ENCODE results near the gene PRKN.

PRKN gene

DNA sequence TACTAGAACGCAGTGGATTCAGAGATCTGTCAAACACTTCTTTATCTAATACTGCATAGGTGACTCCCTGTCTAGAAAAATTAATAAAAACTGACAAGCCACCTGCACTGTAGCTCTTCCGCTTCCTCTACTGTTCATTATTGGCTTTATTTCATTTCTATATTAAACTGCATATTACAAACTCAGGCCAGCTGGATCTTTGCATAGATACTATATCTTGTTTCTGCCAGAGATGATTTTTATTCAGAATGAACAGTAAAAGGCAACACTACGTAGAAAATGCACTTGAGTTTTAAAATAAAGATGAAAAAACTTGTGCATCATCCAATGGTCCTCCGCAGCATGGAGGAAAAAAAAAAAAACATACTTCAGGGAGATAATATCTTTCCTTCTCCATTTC lies 508.3 kb downstream of the PRKN start:
- H3K4me3 ChIP-seq (ENCODE audit: low read length), result no peak overlapping the region
- no peak for DNase-seq (ENCODE audit: low read depth)
- TF ChIP-seq, protein P1, sequence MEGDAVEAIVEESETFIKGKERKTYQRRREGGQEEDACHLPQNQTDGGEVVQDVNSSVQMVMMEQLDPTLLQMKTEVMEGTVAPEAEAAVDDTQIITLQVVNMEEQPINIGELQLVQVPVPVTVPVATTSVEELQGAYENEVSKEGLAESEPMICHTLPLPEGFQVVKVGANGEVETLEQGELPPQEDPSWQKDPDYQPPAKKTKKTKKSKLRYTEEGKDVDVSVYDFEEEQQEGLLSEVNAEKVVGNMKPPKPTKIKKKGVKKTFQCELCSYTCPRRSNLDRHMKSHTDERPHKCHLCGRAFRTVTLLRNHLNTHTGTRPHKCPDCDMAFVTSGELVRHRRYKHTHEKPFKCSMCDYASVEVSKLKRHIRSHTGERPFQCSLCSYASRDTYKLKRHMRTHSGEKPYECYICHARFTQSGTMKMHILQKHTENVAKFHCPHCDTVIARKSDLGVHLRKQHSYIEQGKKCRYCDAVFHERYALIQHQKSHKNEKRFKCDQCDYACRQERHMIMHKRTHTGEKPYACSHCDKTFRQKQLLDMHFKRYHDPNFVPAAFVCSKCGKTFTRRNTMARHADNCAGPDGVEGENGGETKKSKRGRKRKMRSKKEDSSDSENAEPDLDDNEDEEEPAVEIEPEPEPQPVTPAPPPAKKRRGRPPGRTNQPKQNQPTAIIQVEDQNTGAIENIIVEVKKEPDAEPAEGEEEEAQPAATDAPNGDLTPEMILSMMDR (IDR thresholded peaks at IDR 0.05; ENCODE audit: insufficient read depth, low read depth, low read length, missing control alignments), result no peak

DNA sequence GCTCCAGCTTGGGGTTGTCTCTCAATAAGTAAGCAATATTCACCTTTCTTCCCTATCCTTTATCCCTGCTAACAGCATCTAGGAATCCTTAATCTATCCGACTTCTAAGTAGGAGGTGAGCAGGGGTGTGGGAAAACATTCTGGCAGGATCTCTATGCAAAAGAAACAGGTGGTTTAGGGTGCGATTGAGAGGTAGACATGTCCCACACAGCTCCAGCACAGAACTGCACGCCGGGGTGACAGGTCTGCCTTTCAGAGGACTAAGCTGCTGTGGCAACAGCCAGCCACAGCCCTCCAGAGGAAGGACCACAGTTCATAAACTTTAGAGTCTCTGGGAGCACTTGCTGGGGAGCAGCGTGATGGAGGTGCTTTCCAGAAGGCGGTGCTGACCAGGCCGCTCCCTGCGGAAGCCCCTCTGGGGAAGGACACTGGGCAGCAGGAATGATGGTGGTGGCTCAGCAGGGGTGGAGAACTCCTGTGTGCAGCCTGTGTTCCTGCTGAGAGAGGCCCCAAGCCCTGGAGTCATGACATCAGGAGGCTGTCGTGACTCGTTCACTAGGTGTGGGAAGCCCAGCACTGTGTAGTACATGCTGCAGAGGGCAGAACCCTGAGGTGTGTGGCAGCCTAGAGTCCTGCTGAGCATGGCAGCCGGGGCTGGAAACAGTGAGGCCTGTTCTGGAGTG lies 509.6 kb downstream of the PRKN start:
- no peak overlapping the region for H3K4me3 ChIP-seq (ENCODE audit: low read length)
- no peak for DNase-seq (ENCODE audit: low read depth)
- TF ChIP-seq, protein P1 (IDR thresholded peaks at IDR 0.05; ENCODE audit: insufficient read depth, low read depth, low read length, missing control alignments), result no peak

DNA sequence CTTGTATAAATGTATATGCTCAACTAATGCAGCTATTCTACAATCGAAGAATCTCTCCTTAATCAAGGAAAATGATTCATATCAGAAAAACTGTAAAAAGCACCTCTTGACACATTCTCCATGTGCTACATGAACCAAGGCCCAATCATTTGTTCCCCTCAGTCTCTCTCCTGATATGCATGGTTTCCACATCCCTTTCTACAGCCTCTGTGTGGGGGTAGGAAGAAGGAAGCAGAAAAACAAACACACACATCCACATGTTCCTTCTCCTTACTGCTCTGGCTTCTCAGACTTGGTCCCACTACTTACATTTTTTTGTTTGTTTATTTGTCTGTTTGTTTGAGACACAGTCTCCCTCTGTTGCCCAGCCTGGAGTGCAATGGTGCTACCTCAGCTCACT lies 510.5 kb downstream of the PRKN start:
- no peak overlapping the region for H3K4me3 ChIP-seq (ENCODE audit: low read length)
- DNase-seq (ENCODE audit: low read depth), result no peak

DNA sequence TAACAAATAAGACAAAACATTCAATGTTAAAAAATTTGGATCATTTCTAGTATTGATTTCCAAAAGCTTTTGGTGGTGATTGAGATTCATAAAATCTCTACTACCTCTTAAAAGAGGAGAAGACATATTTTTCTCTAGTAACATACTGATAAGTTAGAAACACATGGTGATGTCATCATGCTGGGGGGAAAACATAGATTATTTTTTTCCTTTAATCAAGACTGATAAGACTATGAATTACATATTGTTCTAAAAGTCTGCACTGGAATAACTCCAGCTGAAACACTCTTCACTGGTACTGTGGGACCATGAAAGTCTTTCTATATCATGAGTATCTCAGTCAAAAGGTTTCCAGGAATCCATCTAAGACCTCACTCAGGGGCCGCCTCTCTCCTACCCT lies 515.8 kb downstream of the PRKN start:
- H3K4me3 ChIP-seq (ENCODE audit: low read length), result no peak overlapping the region
- no peak for DNase-seq (ENCODE audit: low read depth)

More for the DNA sequence above, 510.5 kb downstream of the PRKN start:
- TF ChIP-seq, protein P1 (IDR thresholded peaks at IDR 0.05; ENCODE audit: insufficient read depth, low read depth, low read length, missing control alignments), result no peak

DNA sequence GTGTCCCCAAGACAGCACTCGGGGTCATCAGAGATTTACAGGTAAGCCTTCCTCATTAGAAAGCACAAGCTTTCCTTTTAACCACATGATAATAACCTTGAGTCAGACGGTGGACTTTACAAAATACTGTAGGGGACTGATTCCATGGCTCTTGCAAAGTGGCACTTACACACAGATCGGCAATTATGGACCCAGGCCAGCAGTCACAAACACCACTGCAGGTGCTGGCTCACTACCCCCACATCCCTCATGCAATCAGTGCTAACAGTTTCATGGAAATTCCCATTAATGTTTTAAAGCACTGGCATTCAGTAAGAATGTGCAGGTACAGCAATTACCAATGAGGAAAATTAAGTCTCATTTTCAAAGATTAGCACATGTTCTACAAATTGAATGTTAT lies 516.5 kb downstream of the PRKN start:
- H3K4me3 ChIP-seq (ENCODE audit: low read length), result no peak overlapping the region
- DNase-seq (ENCODE audit: low read depth), result no peak
- TF ChIP-seq, protein P1 (IDR thresholded peaks at IDR 0.05; ENCODE audit: insufficient read depth, low read depth, low read length, missing control alignments), result no peak

More for the DNA sequence above, 515.8 kb downstream of the PRKN start:
- TF ChIP-seq, protein P1 (IDR thresholded peaks at IDR 0.05; ENCODE audit: insufficient read depth, low read depth, low read length, missing control alignments), result no peak

DNA sequence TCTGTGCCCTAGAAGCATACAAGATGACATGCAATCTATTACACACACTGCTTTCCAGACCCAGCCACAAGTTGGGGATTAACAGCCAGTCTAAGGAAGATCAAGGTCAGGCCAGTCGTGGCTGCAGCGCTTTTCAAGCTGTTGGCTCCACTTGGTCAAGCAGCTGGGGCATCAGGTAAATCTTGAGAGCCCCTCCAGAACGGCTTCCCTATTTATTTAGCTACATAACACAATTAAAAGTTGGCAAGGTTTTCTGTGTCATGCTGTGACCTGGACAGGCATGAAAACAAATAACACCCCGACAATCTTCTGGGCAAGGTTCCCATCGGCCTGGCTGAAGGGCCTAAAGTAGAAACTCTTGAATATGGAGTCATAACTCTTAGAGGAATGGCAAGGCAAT lies 524.3 kb downstream of the PRKN start:
- DNase-seq (ENCODE audit: low read depth), result no peak
- TF ChIP-seq, protein P1 (IDR thresholded peaks at IDR 0.05; ENCODE audit: insufficient read depth, low read depth, low read length, missing control alignments), result no peak
- H3K4me3 ChIP-seq (ENCODE audit: low read length), result no peak overlapping the region

Data from epithelial cell of esophagus (primary cell).